MCF 10A (cell line): ENCODE measurements around the gene STX12. TPM values are rescaled to one million over a fixed set of nuclear protein-coding genes. Genes with fewer than 3 reads are reported as not detected.
"Not testable (repeated sequence)": the region's sequence is repeated elsewhere in the genome, so short reads cannot be mapped to it uniquely, and the experiment has no call there.

Experiments
- BruUV-seq: library from RNA; stranded (reverse); fragments of 400-500 nt; replicated peaks from 2 replicates; lab custom pipeline; 2021; lab: Mats Ljungman, UMichigan
- CTCF ChIA-PET: fragments of 300-600 bp; sonication (Branson Sonifier 250); formaldehyde crosslinking; extraction: SDS; loops from one replicate; lab custom pipeline; 2021; ENCODE audit warnings: antibody characterized with exemption, inconsistent platforms; lab: Yijun Ruan, JAX
- POLR2A ChIA-PET: fragments of 300-600, 350-650 bp; sonication (Branson Sonifier 250); formaldehyde crosslinking; extraction: SDS; loops from one replicate; lab custom pipeline; 2020; ENCODE audit warnings: antibody characterized with exemption, inconsistent platforms; lab: Yijun Ruan, JAX
- DNase-seq: peaks from one replicate; pipeline ENCODE4 v3.0.0-alpha.2; 2018; ENCODE audit not compliant: unreplicated experiment
- H3K27ac Mint-ChIP-seq: one replicate; pipeline ENCODE4 v1.8.0; 2022; ENCODE audit warnings: mild to moderate bottlenecking, low read depth, mixed read lengths; ENCODE audit not compliant: unreplicated experiment
- H3K27me3 Mint-ChIP-seq: one replicate; pipeline ENCODE4 v1.8.0; 2022; ENCODE audit warnings: mixed read lengths; ENCODE audit not compliant: insufficient read depth, unreplicated experiment
- H3K36me3 Mint-ChIP-seq: one replicate; pipeline ENCODE4 v1.8.0; 2022; ENCODE audit warnings: mild to moderate bottlenecking, moderate library complexity, mixed read lengths; ENCODE audit not compliant: insufficient read depth, unreplicated experiment
- H3K4me1 Mint-ChIP-seq: one replicate; pipeline ENCODE4 v1.8.0; 2022; ENCODE audit warnings: mixed read lengths; ENCODE audit not compliant: insufficient read depth, unreplicated experiment
- H3K4me3 Mint-ChIP-seq: one replicate; pipeline ENCODE4 v1.8.0; 2022; ENCODE audit warnings: mild to moderate bottlenecking, moderate library complexity, mixed read lengths; ENCODE audit not compliant: unreplicated experiment
- H3K9me3 Mint-ChIP-seq: one replicate; pipeline ENCODE4 v1.8.0; 2022; ENCODE audit warnings: mixed read lengths; ENCODE audit not compliant: unreplicated experiment
- CTCF ChIP-seq: fragments of 200-600 bp; IDR thresholded peaks from one replicate; pipeline ENCODE4 v1.8.0; 2022; ENCODE audit warnings: antibody characterized with exemption, mild to moderate bottlenecking; ENCODE audit not compliant: unreplicated experiment
- intact Hi-C: fragments of 100-400 bp; cut with micrococcal nuclease; formaldehyde crosslinking; loops from 2 replicates; pipeline ENCODE4 v1.14.1; 2022
- total RNA-seq: library from RNA; stranded (reverse); gene quantifications from 2 replicates; pipeline ENCODE4 v1.2.3, GENCODE V29; 2022

Gene STX12
- total RNA-seq, 1 experiment from 2014 or later: 34.6 TPM

- ChIA-PET POLR2A (interaction anchor here (1.3 kb wide), 1 partner anchor 31 kb away, joined by 3 read pairs; no protein-coding TSS in a partner anchor), CTCF (no interaction called here)
- peaks cover 82% of the 10 kb centered on the region for H3K36me3 Mint-ChIP-seq
- TF ChIP-seq CTCF: no peak
- BruUV-seq: no TSS peak
- no peaks in the 10 kb centered on the region for H3K4me1 Mint-ChIP-seq
- DNase-seq: no peak
- no peaks in the 10 kb centered on the region for H3K27me3 Mint-ChIP-seq
- no peaks in the 10 kb centered on the region for H3K9me3 Mint-ChIP-seq
- no peak overlapping the region for H3K4me3 Mint-ChIP-seq
- intact Hi-C loops: no loop called here
- H3K27ac Mint-ChIP-seq: no peak overlapping the region
Measured at GRCh38 chr1:27795601-27796000, 22.6 kb downstream of the STX12 start.

- CTCF ChIA-PET: no interaction called here
- POLR2A ChIA-PET: interaction anchor here (0.6 to 2.3 kb wide), 2 partner anchors 27 to 30 kb away, joined by 6 to 12 read pairs; partner anchors contain the start of gene PPP1R8
- BruUV-seq: no TSS peak
- intact Hi-C loops: no loop called here
- no peak overlapping the region for H3K4me3 Mint-ChIP-seq
- H3K36me3 Mint-ChIP-seq: peaks cover 49% of the 10 kb centered on the region
- H3K27ac Mint-ChIP-seq: no peak overlapping the region
- H3K4me1 Mint-ChIP-seq: no peaks in the 10 kb centered on the region
- no peak for TF ChIP-seq CTCF
- H3K27me3 Mint-ChIP-seq: no peaks in the 10 kb centered on the region
- DNase-seq: no peak
- H3K9me3 Mint-ChIP-seq: no peaks in the 10 kb centered on the region
Measured at GRCh38 chr1:27804791-27805190, 31.8 kb downstream of the STX12 start.

GRCh38 chr1:27806758-27807157 lies 33.7 kb downstream of the STX12 start:
- Mint-ChIP-seq H3K36me3 (peaks cover 34% of the 10 kb centered on the region), H3K4me1 (no peaks in the 10 kb centered on the region), H3K27me3 (no peaks in the 10 kb centered on the region), H3K9me3 (no peaks in the 10 kb centered on the region), H3K4me3 (no peak overlapping the region), H3K27ac (no peak overlapping the region)
- TF ChIP-seq CTCF: no peak
- no peak for DNase-seq
- ChIA-PET CTCF (interaction anchor here (0.6 kb wide), 1 partner anchor 410 kb away, joined by 3 read pairs; no protein-coding TSS in a partner anchor), POLR2A (interaction anchor here (2.1 to 2.3 kb wide), 2 partner anchors 23 to 25 kb away, joined by 5 to 12 read pairs; partner anchors contain the start of gene PPP1R8)
- BruUV-seq: no TSS peak
- intact Hi-C loops: no loop called here

- intact Hi-C loops: no loop called here
- H3K4me3 Mint-ChIP-seq: no peak overlapping the region
- H3K27me3 Mint-ChIP-seq: no peaks in the 10 kb centered on the region
- DNase-seq: no peak
- H3K4me1 Mint-ChIP-seq: no peaks in the 10 kb centered on the region
- H3K36me3 Mint-ChIP-seq: peaks cover 34% of the 10 kb centered on the region
- H3K27ac Mint-ChIP-seq: no peak overlapping the region
- no TSS peak for BruUV-seq
- CTCF ChIA-PET: interaction anchor here (0.6 kb wide), 1 partner anchor 409 kb away, joined by 3 read pairs; no protein-coding TSS in a partner anchor
- no peaks in the 10 kb centered on the region for H3K9me3 Mint-ChIP-seq
- TF ChIP-seq CTCF: no peak
- POLR2A ChIA-PET: interaction anchor here (2.1 kb wide), 1 partner anchor 23 kb away, joined by 5 read pairs; the partner anchor contains the start of gene PPP1R8
Measured at GRCh38 chr1:27807385-27807784, 34.4 kb downstream of the STX12 start.

GRCh38 chr1:27808131-27808530 lies 35.1 kb downstream of the STX12 start:
- DNase-seq, intact Hi-C loops, H3K4me1 Mint-ChIP-seq, H3K27ac Mint-ChIP-seq, H3K9me3 Mint-ChIP-seq, BruUV-seq, H3K4me3 Mint-ChIP-seq, H3K27me3 Mint-ChIP-seq: not testable (repeated sequence)
- ChIA-PET CTCF (interaction anchor here (0.5 kb wide), 1 partner anchor 9 kb away, joined by 4 read pairs; no protein-coding TSS in a partner anchor), POLR2A (interaction anchor here (2.1 kb wide), 1 partner anchor 22 kb away, joined by 5 read pairs; the partner anchor contains the start of gene PPP1R8)
- peaks cover 35% of the 10 kb centered on the region for H3K36me3 Mint-ChIP-seq
